Aorta (tissue), 5 donors: ENCODE results near the gene SGO2. TPM values are rescaled to one million over a fixed set of nuclear protein-coding genes. Genes with fewer than 3 reads are reported as not detected.
A peak's percentile ranks its signal among the peaks of the same experiment; 100 is the strongest.

ENCODE experiments used
- ATAC-seq: fragments of 200-7000 bp; cut with Tn5 transposase; one replicate; pipeline ENCODE4 v1.9.1; 2022; ENCODE audit warnings: moderate library complexity; ENCODE audit not compliant: low FRiP score
- DNase-seq, 2 donors: peaks; one replicate each; pipeline ENCODE4 v3.0.0-alpha.2; 2020
- H3K27ac ChIP-seq, 2 donors: one replicate each; pipeline ENCODE4 v1.5.1; 2013; ENCODE audit warnings: low read length in 2 of 2, mild to moderate bottlenecking in 2 of 2, moderate library complexity in 2 of 2, control low read depth in 1 of 2, inconsistent platforms in 1 of 2, low read depth in 1 of 2
- H3K27me3 ChIP-seq, 2 donors: one replicate each; pipeline ENCODE4 v1.6.1; 2013; ENCODE audit warnings: control low read depth in 1 of 2, low read length in 1 of 2, mild to moderate bottlenecking in 1 of 2, moderate library complexity in 1 of 2; ENCODE audit not compliant: insufficient read depth in 2 of 2, control insufficient read depth in 1 of 2
- H3K36me3 ChIP-seq, 2 donors: one replicate each; pipeline ENCODE4 v1.6.1; 2013; ENCODE audit warnings: control low read depth in 1 of 2, low read length in 1 of 2, mild to moderate bottlenecking in 1 of 2; ENCODE audit not compliant: insufficient read depth in 2 of 2, control insufficient read depth in 1 of 2
- H3K4me1 ChIP-seq, 2 donors: one replicate each; pipeline ENCODE4 v1.6.1; 2013; ENCODE audit warnings: low read length in 2 of 2, control low read depth in 1 of 2, mild to moderate bottlenecking in 1 of 2, moderate library complexity in 1 of 2; ENCODE audit not compliant: insufficient read depth in 2 of 2, control insufficient read depth in 1 of 2
- H3K4me3 ChIP-seq, 2 donors: one replicate each; pipeline ENCODE4 v1.5.1; 2013; ENCODE audit warnings: low read length in 2 of 2, control low read depth in 1 of 2, mild to moderate bottlenecking in 1 of 2
- H3K9me3 ChIP-seq: one replicate; pipeline ENCODE4 v1.6.1; 2013; ENCODE audit warnings: mild to moderate bottlenecking, low read length; ENCODE audit not compliant: control insufficient read depth
- WGBS, 2 donors: extraction: QIAGEN DNeasy Blood & Tissue Kit; methylation state at CpG; one replicate each; pipeline ENCODE4 v1.1.7; 2013; 5-methylcytosine and 5-hydroxymethylcytosine counted together
- intact Hi-C, 2 donors: fragments of 100-400 bp; cut with DNase I; formaldehyde crosslinking; loops; one replicate each; pipeline versions ENCODE4 v1.14.2 to v1.15.0; 2022
- long read RNA-seq, 2 donors: library from polyadenylated mRNA; unstranded; transcript quantifications; one replicate each; pipeline ENCODE4 v2.0.0, GENCODE V29; 2020 to 2021
- polyA plus RNA-seq, 2 donors: library from polyadenylated mRNA; stranded (reverse); fragments of 200-250 nt; gene quantifications; one replicate each; pipeline ENCODE4 v1.2.3, GENCODE V29; 2013
- total RNA-seq, 2 donors: library from RNA; stranded (reverse); fragmentation: NEBNext Ultra II Directional; extraction: Animal tissue kit (Norgen Biotek cat#: 25700); gene quantifications; one replicate each; pipeline ENCODE4 v1.2.1, GENCODE V29; 2021
- donor health status: healthy with polysubstance abuse.
- donor health status: Bipolar disorder and iron deficiency.
- donor health status: DM: no; HTN: no; CAD: no.
- donor health status: DM: no; HTN: no; CAD: no.
- donor health status: DM: yes; HTN: yes; CAD: no.

The SGO2 gene, protein sequence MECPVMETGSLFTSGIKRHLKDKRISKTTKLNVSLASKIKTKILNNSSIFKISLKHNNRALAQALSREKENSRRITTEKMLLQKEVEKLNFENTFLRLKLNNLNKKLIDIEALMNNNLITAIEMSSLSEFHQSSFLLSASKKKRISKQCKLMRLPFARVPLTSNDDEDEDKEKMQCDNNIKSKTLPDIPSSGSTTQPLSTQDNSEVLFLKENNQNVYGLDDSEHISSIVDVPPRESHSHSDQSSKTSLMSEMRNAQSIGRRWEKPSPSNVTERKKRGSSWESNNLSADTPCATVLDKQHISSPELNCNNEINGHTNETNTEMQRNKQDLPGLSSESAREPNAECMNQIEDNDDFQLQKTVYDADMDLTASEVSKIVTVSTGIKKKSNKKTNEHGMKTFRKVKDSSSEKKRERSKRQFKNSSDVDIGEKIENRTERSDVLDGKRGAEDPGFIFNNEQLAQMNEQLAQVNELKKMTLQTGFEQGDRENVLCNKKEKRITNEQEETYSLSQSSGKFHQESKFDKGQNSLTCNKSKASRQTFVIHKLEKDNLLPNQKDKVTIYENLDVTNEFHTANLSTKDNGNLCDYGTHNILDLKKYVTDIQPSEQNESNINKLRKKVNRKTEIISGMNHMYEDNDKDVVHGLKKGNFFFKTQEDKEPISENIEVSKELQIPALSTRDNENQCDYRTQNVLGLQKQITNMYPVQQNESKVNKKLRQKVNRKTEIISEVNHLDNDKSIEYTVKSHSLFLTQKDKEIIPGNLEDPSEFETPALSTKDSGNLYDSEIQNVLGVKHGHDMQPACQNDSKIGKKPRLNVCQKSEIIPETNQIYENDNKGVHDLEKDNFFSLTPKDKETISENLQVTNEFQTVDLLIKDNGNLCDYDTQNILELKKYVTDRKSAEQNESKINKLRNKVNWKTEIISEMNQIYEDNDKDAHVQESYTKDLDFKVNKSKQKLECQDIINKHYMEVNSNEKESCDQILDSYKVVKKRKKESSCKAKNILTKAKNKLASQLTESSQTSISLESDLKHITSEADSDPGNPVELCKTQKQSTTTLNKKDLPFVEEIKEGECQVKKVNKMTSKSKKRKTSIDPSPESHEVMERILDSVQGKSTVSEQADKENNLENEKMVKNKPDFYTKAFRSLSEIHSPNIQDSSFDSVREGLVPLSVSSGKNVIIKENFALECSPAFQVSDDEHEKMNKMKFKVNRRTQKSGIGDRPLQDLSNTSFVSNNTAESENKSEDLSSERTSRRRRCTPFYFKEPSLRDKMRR
- total RNA-seq (1 to 10 TPM; 1.7 to 3.2 TPM), polyA plus RNA-seq (1 to 10 TPM in 1 of 2 donors, under 1 TPM in 1; 1.00 to 1.3 TPM)
- long read RNA-seq, donor 1, partial matches to known transcripts = 2 of 2 reads
- long read RNA-seq, donor 1, other reads (novel, unspliced or antisense) = 0 of 2 reads
- long read RNA-seq, donor 2, partial matches to known transcripts = 3 of 4 reads
- long read RNA-seq, donor 2, other reads (novel, unspliced or antisense) = 0 of 4 reads

DNA sequence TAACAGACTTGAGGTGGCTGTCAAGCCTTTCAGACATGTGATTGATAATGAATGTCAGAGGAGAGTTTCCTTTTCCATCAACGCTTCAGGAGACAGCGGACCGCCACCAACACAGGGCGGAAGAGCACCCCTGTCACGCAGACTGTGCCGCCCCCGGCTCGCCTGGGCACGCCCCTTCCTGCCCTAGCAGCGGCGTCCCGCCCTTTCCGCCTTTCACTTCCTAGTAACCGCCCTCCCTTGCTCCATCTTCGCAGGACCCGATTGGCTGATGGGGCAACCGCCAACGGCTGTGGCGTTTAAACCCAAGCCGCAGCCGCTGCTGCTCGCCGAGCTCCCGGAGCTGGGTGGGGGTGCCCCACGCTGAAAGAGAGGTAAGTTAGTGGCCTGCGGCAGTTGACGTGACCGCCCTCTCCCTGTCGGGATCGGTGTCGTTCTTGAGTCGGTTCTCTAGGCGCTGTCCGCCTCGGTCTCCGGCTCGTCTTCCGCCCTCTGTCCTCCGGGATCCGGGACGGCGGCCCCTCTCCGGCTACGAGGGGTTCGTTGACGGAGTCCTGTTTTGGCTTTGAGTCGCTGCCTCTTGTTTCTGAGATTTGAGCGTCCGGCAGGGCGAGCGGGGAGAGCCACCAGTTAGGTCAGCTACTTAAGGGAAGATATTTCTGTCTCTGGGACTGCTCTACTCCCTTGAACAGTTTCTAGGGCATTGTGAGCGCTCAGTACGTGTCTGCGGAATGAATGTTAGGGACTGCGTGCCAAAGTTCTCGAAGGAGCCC lies at the start of gene SGO2:
SGO2 (plus strand) TSS at position 326 of the 770 bp plus-strand sequence. CDS start 6,769 bp downstream, outside the sequence.
- DNase-seq (peak; percentile 97 to 98), ATAC-seq (peak; percentile 100)
- 0% methylated on average over 56 of the region's 56 CpGs for WGBS, 2 donors
- Histone ChIP-seq H3K27me3 (no peaks in the 10 kb centered on the region), H3K36me3 (no peaks in the 10 kb centered on the region), H3K9me3 (peaks cover 1% of the 10 kb centered on the region), H3K4me1 (no peaks in the 10 kb centered on the region), H3K4me3 (peak within 1 kb of the TSS; percentile 43 to 86), H3K27ac (no peak within 1 kb of the TSS)
- intact Hi-C loops = no loop called here

DNA sequence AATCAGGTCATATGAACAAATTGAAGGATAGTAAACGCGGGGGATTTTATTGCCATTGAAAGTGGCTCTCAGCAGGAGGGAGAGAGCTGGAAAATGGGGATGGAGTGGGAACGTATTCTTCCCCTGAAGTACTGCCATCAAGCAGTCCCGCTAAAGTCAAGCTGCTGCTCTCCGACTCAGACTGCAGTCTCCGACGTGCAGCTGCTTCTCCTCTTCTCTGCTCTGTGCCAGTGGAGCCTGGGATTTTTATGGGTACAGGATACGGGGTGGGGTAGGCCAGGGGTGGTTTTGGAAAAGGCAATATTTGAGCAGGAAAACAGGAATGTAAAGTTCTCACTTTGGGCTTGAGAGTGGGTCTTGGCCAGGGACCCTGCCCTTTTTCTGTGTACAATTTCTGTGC lies 49.2 kb upstream of the SGO2 start:
- WGBS, 2 donors = 83 to 87% methylated on average over 8 of the region's 8 CpGs
- DNase-seq = no peak
- ATAC-seq = no peak
- intact Hi-C loops = loop anchor here in 1 of 2 donors (10.0 kb wide), 1 partner anchor 172 kb away; the partner anchor contains the start of gene SPATS2L
- Histone ChIP-seq H3K4me1 (no peaks in the 10 kb centered on the region), H3K4me3 (no peak overlapping the region), H3K36me3 (peaks cover 3 to 7% of the 10 kb centered on the region in 2 donors), H3K27me3 (no peaks in the 10 kb centered on the region), H3K9me3 (no peaks in the 10 kb centered on the region), H3K27ac (no peak overlapping the region)

DNA sequence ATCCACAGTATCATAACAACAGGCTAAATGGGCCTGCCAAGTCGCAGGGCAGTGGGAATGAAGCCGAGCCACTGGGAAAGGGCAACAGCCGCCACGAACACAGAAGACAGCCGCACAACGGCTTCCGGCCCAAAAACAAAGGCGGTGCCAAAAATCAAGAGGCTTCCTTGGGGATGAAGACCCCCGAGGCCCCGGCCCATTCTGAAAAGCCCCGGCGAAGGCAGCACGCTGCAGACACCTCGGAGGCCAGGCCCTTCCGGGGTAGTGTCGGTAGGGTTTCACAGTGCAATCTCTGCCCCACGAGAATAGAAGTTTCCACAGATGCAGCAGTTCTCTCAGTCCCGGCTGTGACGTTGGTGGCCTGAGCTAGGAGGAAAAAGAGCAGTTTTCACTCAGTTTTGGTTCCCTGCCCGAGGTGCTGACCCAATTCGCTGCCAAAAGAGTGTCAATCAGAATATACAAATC lies 48.3 kb upstream of the SGO2 start:
- Histone ChIP-seq H3K27me3 (no peaks in the 10 kb centered on the region), H3K36me3 (peaks cover 2 to 3% of the 10 kb centered on the region in 2 donors), H3K9me3 (no peaks in the 10 kb centered on the region), H3K4me3 (no peak overlapping the region), H3K27ac (no peak overlapping the region), H3K4me1 (no peaks in the 10 kb centered on the region)
- ATAC-seq (peak; percentile 82), DNase-seq (peak in 1 of 2 donors; percentile 55)
- intact Hi-C loops = loop anchor here in 1 of 2 donors (10.0 kb wide), 1 partner anchor 173 kb away; the partner anchor contains the start of gene SPATS2L
- 83% methylated on average over 21 of the region's 21 CpGs for WGBS, 2 donors

GRCh38 chr2:200479692-200480265 lies 46.2 kb upstream of the SGO2 start:
- H3K36me3 ChIP-seq = peaks cover 0 to 3% of the 10 kb centered on the region in 2 donors
- intact Hi-C loops = loop anchor here (2.0 to 10.0 kb wide), 3 partner anchors 175 to 502 kb away; partner anchors contain the start of gene SPATS2L (in 1 of the 2)
- no peak overlapping the region for H3K4me3 ChIP-seq
- 61 to 62% methylated on average over 8 of the region's 8 CpGs for WGBS, 2 donors
- no peaks in the 10 kb centered on the region for H3K4me1 ChIP-seq
- H3K27ac ChIP-seq = no peak overlapping the region
- DNase-seq = no peak
- H3K9me3 ChIP-seq = no peaks in the 10 kb centered on the region
- H3K27me3 ChIP-seq = no peaks in the 10 kb centered on the region
- ATAC-seq = no peak

DNA sequence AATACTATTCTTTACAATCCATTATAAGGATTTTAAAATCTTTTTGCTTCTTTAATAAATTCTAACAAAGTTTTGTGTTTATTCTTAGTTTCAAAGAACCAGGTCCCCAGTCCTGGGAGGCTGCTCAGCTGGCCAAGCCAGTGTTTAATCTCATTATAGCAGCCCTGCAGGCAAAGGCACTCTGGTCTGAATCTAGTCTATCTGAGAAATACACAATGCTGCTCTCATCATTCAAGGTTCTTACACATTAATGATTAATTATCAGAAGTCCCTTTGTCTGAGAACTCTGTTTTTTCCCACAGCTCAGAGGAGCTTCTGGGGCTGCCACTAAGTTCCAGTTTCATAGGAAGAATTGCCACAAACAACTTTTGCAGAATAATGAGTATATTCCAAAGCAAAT lies 43.8 kb upstream of the SGO2 start:
- Histone ChIP-seq H3K4me1 (no peaks in the 10 kb centered on the region), H3K27me3 (no peaks in the 10 kb centered on the region), H3K4me3 (no peak overlapping the region), H3K9me3 (no peaks in the 10 kb centered on the region), H3K36me3 (peaks cover 0 to 3% of the 10 kb centered on the region in 2 donors), H3K27ac (no peak overlapping the region)
- no peak for DNase-seq
- intact Hi-C loops = loop anchor here in 1 of 2 donors (5.0 kb wide), 1 partner anchor 505 kb away; no protein-coding TSS in a partner anchor
- no peak for ATAC-seq

DNA sequence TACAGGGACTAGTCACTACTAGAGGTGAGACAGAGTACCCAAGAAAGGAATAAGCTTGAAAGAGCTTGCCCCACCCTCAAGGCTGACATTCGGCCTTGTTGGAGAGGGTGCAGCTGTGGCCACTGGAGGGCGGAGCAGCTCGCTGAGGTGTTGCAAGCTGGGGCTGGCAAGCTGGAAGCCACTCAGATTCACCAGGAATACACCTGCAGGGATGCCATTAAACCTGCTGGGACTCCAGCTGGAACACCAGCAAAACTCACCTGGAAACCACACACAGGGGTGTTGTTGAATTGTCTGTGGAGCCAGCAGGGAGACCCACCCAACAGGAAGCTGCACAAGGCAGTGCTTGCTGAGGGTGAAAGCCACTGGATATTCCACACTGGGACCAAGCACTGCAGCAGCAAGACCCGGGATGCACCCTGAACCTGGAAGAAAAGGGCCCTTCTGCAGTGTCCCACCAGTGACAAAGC lies 42.2 kb upstream of the SGO2 start:
- Histone ChIP-seq H3K27me3 (no peaks in the 10 kb centered on the region), H3K4me1 (no peaks in the 10 kb centered on the region), H3K27ac (no peak overlapping the region), H3K36me3 (no peaks in the 10 kb centered on the region), H3K9me3 (no peaks in the 10 kb centered on the region), H3K4me3 (no peak overlapping the region)
- no peak for DNase-seq
- intact Hi-C loops = loop anchor here in 1 of 2 donors (5.0 kb wide), 1 partner anchor 506 kb away; no protein-coding TSS in a partner anchor
- no peak for ATAC-seq
- 50 to 57% methylated on average over 4 of the region's 4 CpGs for WGBS, 2 donors

GRCh38 chr2:200484934-200485333 lies 41.1 kb upstream of the SGO2 start:
- H3K4me3 ChIP-seq = no peak overlapping the region
- no peak for ATAC-seq
- intact Hi-C loops = loop anchor here in 1 of 2 donors (5.0 kb wide), 1 partner anchor 508 kb away; no protein-coding TSS in a partner anchor
- no peaks in the 10 kb centered on the region for H3K27me3 ChIP-seq
- DNase-seq = no peak
- H3K36me3 ChIP-seq = peaks cover 0 to under 1% of the 10 kb centered on the region in 2 donors
- no peaks in the 10 kb centered on the region for H3K9me3 ChIP-seq
- 61 to 63% methylated on average over 3 of the region's 3 CpGs for WGBS, 2 donors
- no peak overlapping the region for H3K27ac ChIP-seq
- H3K4me1 ChIP-seq = no peaks in the 10 kb centered on the region
